Stomach (tissue), 4 donors: ENCODE data around the gene SLC22A1.

ENCODE experiments used
- POLR2A ChIP-seq, 4 donors: fragments of 450-650 bp; IDR thresholded peaks; one replicate each; pipeline ENCODE4 v1.6.1; 2016; ENCODE audit warnings: antibody characterized with exemption in 4 of 4, control low read depth in 2 of 4, mild to moderate bottlenecking in 1 of 4, moderate library complexity in 1 of 4
- TF ChIP-seq, protein P1 (sequence below), 7 experiments: fragments of 450-650 bp in 4 of 7; fragments of 200-600 bp in 3 of 7; sonication (generic) in 3 of 7; IDR thresholded peaks; one replicate each; pipeline ENCODE4 v1.5.1; 2016 to 2019; ENCODE audit warnings: antibody characterized with exemption in 7 of 7, control low read depth in 2 of 7, mild to moderate bottlenecking in 1 of 7

DNA sequence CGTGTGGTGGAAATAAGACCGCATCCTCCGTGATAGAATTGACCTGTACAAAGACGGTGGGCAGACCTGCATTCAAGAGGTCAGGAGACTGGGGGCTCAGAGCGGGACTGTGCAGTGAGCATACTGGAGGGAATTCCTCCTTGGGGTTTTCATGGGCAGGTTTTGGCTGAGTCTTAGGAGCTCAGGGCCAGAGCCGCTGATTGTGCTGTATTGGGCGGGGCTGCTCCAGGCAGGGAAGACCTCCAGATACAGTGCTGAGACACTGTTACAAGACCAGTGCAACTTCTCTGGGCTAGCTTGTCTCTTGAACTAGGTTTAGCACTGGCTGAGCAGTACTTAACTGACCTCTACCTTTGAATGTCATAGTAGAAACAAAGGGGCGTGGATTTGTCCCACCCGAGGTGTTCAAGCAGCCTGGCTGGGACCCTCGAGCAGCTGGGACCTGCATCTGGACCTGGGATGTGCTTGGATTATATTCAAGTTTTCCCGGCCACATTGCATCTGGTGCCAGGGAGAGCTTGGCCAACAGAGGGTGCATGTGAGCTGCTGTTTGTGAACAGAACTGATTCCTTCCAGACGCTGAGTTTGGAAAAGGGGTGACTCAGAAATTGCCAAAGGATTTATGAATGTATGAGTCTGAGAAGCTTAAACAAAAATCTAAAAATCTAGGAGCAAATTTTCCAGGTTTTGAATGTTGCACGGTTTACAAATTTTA, 33.4 kb upstream of the SLC22A1 start:
- no peak for TF ChIP-seq POLR2A (IDR thresholded peaks at IDR 0.05)
- TF ChIP-seq, protein P1, sequence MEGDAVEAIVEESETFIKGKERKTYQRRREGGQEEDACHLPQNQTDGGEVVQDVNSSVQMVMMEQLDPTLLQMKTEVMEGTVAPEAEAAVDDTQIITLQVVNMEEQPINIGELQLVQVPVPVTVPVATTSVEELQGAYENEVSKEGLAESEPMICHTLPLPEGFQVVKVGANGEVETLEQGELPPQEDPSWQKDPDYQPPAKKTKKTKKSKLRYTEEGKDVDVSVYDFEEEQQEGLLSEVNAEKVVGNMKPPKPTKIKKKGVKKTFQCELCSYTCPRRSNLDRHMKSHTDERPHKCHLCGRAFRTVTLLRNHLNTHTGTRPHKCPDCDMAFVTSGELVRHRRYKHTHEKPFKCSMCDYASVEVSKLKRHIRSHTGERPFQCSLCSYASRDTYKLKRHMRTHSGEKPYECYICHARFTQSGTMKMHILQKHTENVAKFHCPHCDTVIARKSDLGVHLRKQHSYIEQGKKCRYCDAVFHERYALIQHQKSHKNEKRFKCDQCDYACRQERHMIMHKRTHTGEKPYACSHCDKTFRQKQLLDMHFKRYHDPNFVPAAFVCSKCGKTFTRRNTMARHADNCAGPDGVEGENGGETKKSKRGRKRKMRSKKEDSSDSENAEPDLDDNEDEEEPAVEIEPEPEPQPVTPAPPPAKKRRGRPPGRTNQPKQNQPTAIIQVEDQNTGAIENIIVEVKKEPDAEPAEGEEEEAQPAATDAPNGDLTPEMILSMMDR (IDR thresholded peaks at IDR 0.05): peak in 5 of 7 experiments; percentile 37 to 66 (median 50)
